SK-N-SH (cell line): ENCODE data around the gene TP63. TPM values are rescaled to one million over a fixed set of nuclear protein-coding genes. Genes with fewer than 3 reads are reported as not detected.

Experiments
- CTCF ChIA-PET: fragments of 300-600, 350-600 bp; formaldehyde crosslinking; extraction: SDS; loops from one replicate; lab custom pipeline; 2021; lab: Yijun Ruan, JAX
- POLR2A ChIA-PET: fragments of 350-600 bp; sonication (Branson Sonifier 250); formaldehyde crosslinking; extraction: SDS; loops from one replicate; lab custom pipeline; 2020; ENCODE audit warnings: antibody characterized with exemption, inconsistent platforms; lab: Yijun Ruan, JAX
- DNase-seq: peaks from one replicate; pipeline ENCODE4 v3.0.0; 2012
- H2AFZ ChIP-seq: fragments of 200-600 bp; sonication (generic); 2 replicates; pipeline ENCODE4 v1.8.1; 2016; ENCODE audit warnings: antibody characterized with exemption, mild to moderate bottlenecking, low read depth
- H3F3A ChIP-seq: fragments of 200-600 bp; sonication (generic); replicated peaks from 2 replicates; pipeline ENCODE3; 2016; ENCODE audit warnings: antibody characterized with exemption, mild to moderate bottlenecking; ENCODE audit not compliant: insufficient read depth
- H3K27ac ChIP-seq, 2 experiments: fragments of 200-500 bp in 1 of 2; fragments of 200-600 bp in 1 of 2; sonication (Bioruptor generic) in 1 of 2; sonication (generic), shearing (Covaris generic) in 1 of 2; 2 replicates each; pipeline versions ENCODE4 v1.5.1 to v1.6.1; 2014 to 2016; ENCODE audit warnings: low read depth in 2 of 2, inconsistent platforms in 1 of 2, low read length in 1 of 2, mild to moderate bottlenecking in 1 of 2, mixed read lengths in 1 of 2
- H3K27me3 ChIP-seq: fragments of 200-600 bp; sonication (generic), shearing (Covaris generic); 2 replicates; pipeline ENCODE4 v1.6.1; 2016; ENCODE audit warnings: mixed run types; ENCODE audit not compliant: insufficient read depth
- H3K36me3 ChIP-seq, 2 experiments: fragments of 200-500 bp in 1 of 2; fragments of 200-600 bp in 1 of 2; sonication (Bioruptor generic) in 1 of 2; sonication (generic) in 1 of 2; replicated peaks in 1 of 2; 2 replicates each; pipeline versions ENCODE3 to v1.5.1; 2014 to 2016; ENCODE audit warnings: low read length in 1 of 2, mild to moderate bottlenecking in 1 of 2; ENCODE audit not compliant: insufficient read depth in 2 of 2, control insufficient read depth in 1 of 2
- H3K4me1 ChIP-seq, 2 experiments: fragments of 200-500 bp in 1 of 2; fragments of 200-600 bp in 1 of 2; sonication (Bioruptor generic) in 1 of 2; sonication (generic), shearing (Covaris generic) in 1 of 2; 2 replicates each; pipeline versions ENCODE4 v1.5.1 to v1.6.1; 2014 to 2016; ENCODE audit warnings: low read depth in 1 of 2, low read length in 1 of 2, mixed run types in 1 of 2; ENCODE audit not compliant: insufficient read depth in 2 of 2, control insufficient read depth in 1 of 2
- H3K4me2 ChIP-seq: fragments of 200-600 bp; sonication (generic), shearing (Covaris generic); 2 replicates; pipeline ENCODE4 v1.6.1; 2017; ENCODE audit warnings: mixed run types
- H3K4me3 ChIP-seq, 2 experiments: fragments of 200-500 bp in 1 of 2; fragments of 200-600 bp in 1 of 2; sonication (Bioruptor generic) in 1 of 2; sonication (generic), shearing (Covaris generic) in 1 of 2; 2 replicates each; pipeline versions ENCODE4 v1.5.1 to v1.8.1; 2014 to 2016; ENCODE audit warnings: low read depth in 2 of 2, inconsistent platforms in 1 of 2, low read length in 1 of 2, mild to moderate bottlenecking in 1 of 2, mixed read lengths in 1 of 2, moderate library complexity in 1 of 2
- H3K79me2 ChIP-seq: fragments of 200-600 bp; sonication (generic); 2 replicates; pipeline ENCODE4 v1.8.1; 2017; ENCODE audit warnings: mild to moderate bottlenecking; ENCODE audit not compliant: insufficient read depth
- H3K9ac ChIP-seq: fragments of 200-600 bp; sonication (generic); 2 replicates; pipeline ENCODE4 v1.6.1; 2017; ENCODE audit warnings: mixed run types
- H3K9me2 ChIP-seq: fragments of 200-600 bp; sonication (generic); 2 replicates; pipeline ENCODE4 v1.6.1; 2017; ENCODE audit warnings: mixed run types
- H3K9me3 ChIP-seq: fragments of 200-600 bp; sonication (generic); 2 replicates; pipeline ENCODE4 v1.6.1; 2017; ENCODE audit warnings: mixed run types, mild to moderate bottlenecking, moderate library complexity
- H4K20me1 ChIP-seq: fragments of 200-600 bp; sonication (generic); 2 replicates; pipeline ENCODE4 v1.6.1; 2017; ENCODE audit warnings: mild to moderate bottlenecking, mixed run types; ENCODE audit not compliant: insufficient read depth
- CTCF ChIP-seq: fragments of 200-600 bp; sonication (generic); IDR thresholded peaks from 2 replicates; pipeline ENCODE4 v1.6.1; 2017; ENCODE audit warnings: antibody characterized with exemption, mild to moderate bottlenecking, moderate library complexity
- FOSL2 ChIP-seq: IDR thresholded peaks from 2 replicates; pipeline ENCODE4 v1.4.0; 2012; ENCODE audit warnings: low read depth, mild to moderate bottlenecking, moderate library complexity, borderline replicate concordance
- FOXJ3 ChIP-seq: sonication (generic); formaldehyde crosslinking; IDR thresholded peaks from 2 replicates; pipeline ENCODE4 v1.5.1; 2020; ENCODE audit warnings: mild to moderate bottlenecking, missing genetic modification reagents
- FOXM1 ChIP-seq: IDR thresholded peaks from 2 replicates; pipeline ENCODE4 v1.4.0; 2012; ENCODE audit warnings: low read depth, mild to moderate bottlenecking
- GABPA ChIP-seq: IDR thresholded peaks from 2 replicates; pipeline ENCODE4 v1.4.0; 2012; ENCODE audit warnings: low read depth, mild to moderate bottlenecking
- MAX ChIP-seq: IDR thresholded peaks from 2 replicates; pipeline ENCODE4 v1.4.0; 2012; ENCODE audit warnings: low read depth
- PBX3 ChIP-seq: IDR thresholded peaks from 2 replicates; pipeline ENCODE4; 2012
- POLR2AphosphoS5 ChIP-seq: IDR thresholded peaks from 2 replicates; pipeline ENCODE4 v1.6.1; 2012; ENCODE audit warnings: low read depth, low read length
- REST ChIP-seq: IDR thresholded peaks from 2 replicates; pipeline ENCODE4 v1.6.1; 2012; ENCODE audit warnings: mild to moderate bottlenecking, low read depth, low read length, moderate library complexity
- RFX5 ChIP-seq: IDR thresholded peaks from 2 replicates; pipeline ENCODE4 v1.6.1; 2012; ENCODE audit warnings: mild to moderate bottlenecking, improper control_type of control experiment, low read length
- RXRA ChIP-seq: IDR thresholded peaks from 2 replicates; pipeline ENCODE4 v1.4.0; 2012; ENCODE audit warnings: low read depth, mild to moderate bottlenecking, borderline replicate concordance
- SIN3A ChIP-seq: IDR thresholded peaks from 2 replicates; pipeline ENCODE4 v1.6.1; 2012; ENCODE audit warnings: low read depth, mild to moderate bottlenecking, low read length, moderate library complexity, borderline replicate concordance
- SMC3 ChIP-seq: IDR thresholded peaks from 2 replicates; pipeline ENCODE4 v1.6.1; 2012; ENCODE audit warnings: low read depth, low read length, improper control_type of control experiment
- TAF1 ChIP-seq: IDR thresholded peaks from 2 replicates; pipeline ENCODE4 v1.6.1; 2012; ENCODE audit warnings: low read depth, mild to moderate bottlenecking, low read length, moderate library complexity, borderline replicate concordance
- TCF12 ChIP-seq: IDR thresholded peaks from 2 replicates; pipeline ENCODE4 v1.4.0; 2012
- TEAD4 ChIP-seq: IDR thresholded peaks from 2 replicates; pipeline ENCODE4 v1.4.0; 2012; ENCODE audit warnings: mild to moderate bottlenecking, borderline replicate concordance; ENCODE audit not compliant: insufficient read depth
- ZBTB33 ChIP-seq: IDR thresholded peaks from 2 replicates; pipeline ENCODE4 v1.4.0; 2012; ENCODE audit warnings: low read depth, borderline replicate concordance
- WGBS: methylation state at CpG from one replicate; pipeline ENCODE4 v1.1.6; 2017; ENCODE audit warnings: low lambda C conversion rate; 5-methylcytosine and 5-hydroxymethylcytosine counted together
- polyA plus RNA-seq, 3 experiments: library from polyadenylated mRNA; depleted of rRNA; stranded (reverse); fragments of >200 nt; gene quantifications; 2 replicates each; pipeline ENCODE4 v1.2.3, GENCODE V29; 2012

Gene TP63
- polyA plus RNA-seq, 1 of the 3 experiments (the other 2 are of a cell fraction), result not detected

GRCh38 chr3:189637750-189638149 lies 6.6 kb downstream of the TP63 start:
- CTCF ChIA-PET, result no interaction called here
- H3K27ac ChIP-seq, result no peak overlapping the region
- no peaks in the 10 kb centered on the region for H3K79me2 ChIP-seq
- no peaks in the 10 kb centered on the region for H4K20me1 ChIP-seq
- no peaks in the 10 kb centered on the region for H3K36me3 ChIP-seq
- 6% methylated on average over 4 of the region's 4 CpGs for WGBS
- POLR2A ChIA-PET, result no interaction called here
- TF ChIP-seq TAF1 (no peak), POLR2AphosphoS5 (no peak), FOSL2 (no peak), TEAD4 (no peak), FOXM1 (no peak), REST (no peak)
- no peaks in the 10 kb centered on the region for H3K9me2 ChIP-seq
- no peak for DNase-seq
- H3K9ac ChIP-seq, result no peak overlapping the region
- no peaks in the 10 kb centered on the region for H3F3A ChIP-seq
- H3K4me3 ChIP-seq, result no peak overlapping the region
- H3K4me2 ChIP-seq, result no peak overlapping the region
- no peaks in the 10 kb centered on the region for H3K9me3 ChIP-seq
- no peaks in the 10 kb centered on the region for H3K27me3 ChIP-seq
- no peaks in the 10 kb centered on the region for H3K4me1 ChIP-seq
- H2AFZ ChIP-seq, result no peak overlapping the region

GRCh38 chr3:189638276-189639031 lies 7.3 kb downstream of the TP63 start:
- no peak overlapping the region for H3K9ac ChIP-seq
- no peaks in the 10 kb centered on the region for H3K27me3 ChIP-seq
- no peak overlapping the region for H3K4me2 ChIP-seq
- no peaks in the 10 kb centered on the region for H4K20me1 ChIP-seq
- no peaks in the 10 kb centered on the region for H3K9me3 ChIP-seq
- CTCF ChIA-PET, result interaction anchor here (1.4 kb wide), 1 partner anchor 14 kb away, joined by 4 read pairs; no protein-coding TSS in a partner anchor
- 10% methylated on average over 4 of the region's 4 CpGs for WGBS
- H3K4me1 ChIP-seq, result no peaks in the 10 kb centered on the region
- no peak for DNase-seq
- no peak overlapping the region for H3K27ac ChIP-seq
- TF ChIP-seq SIN3A (no peak), RFX5 (no peak), PBX3 (no peak), POLR2AphosphoS5 (no peak), GABPA (no peak), ZBTB33 (no peak), TCF12 (no peak), FOXJ3 (CRISPR knock-in tag) (no peak), CTCF (no peak), SMC3 (no peak), TAF1 (no peak), RXRA (no peak), MAX (no peak)
- TF ChIP-seq, all 33 proteins: peak for 0
- H3K9me2 ChIP-seq, result no peaks in the 10 kb centered on the region
- H3K4me3 ChIP-seq, result no peak overlapping the region
- H3K79me2 ChIP-seq, result no peaks in the 10 kb centered on the region
- no peaks in the 10 kb centered on the region for H3F3A ChIP-seq
- H3K36me3 ChIP-seq, result no peaks in the 10 kb centered on the region
- no peak overlapping the region for H2AFZ ChIP-seq
- POLR2A ChIA-PET, result no interaction called here
